ENCODE results near the gene LY6G6C. TPM values are rescaled to one million over a fixed set of nuclear protein-coding genes. Genes with fewer than 3 reads are reported as not detected.
A peak's percentile ranks its signal among the peaks of the same experiment; 100 is the strongest.

LY6G6C gene
- total and polyA plus RNA-seq, 2 of the 13 experiments (the other 11 are each of a cell fraction or from before 2014, with no cell fraction given), result 0.15 TPM; not detected in 1

- TF ChIP-seq ZNF691 (CRISPR knock-in tag; IDR thresholded peaks at IDR 0.05; ENCODE audit: borderline replicate concordance, low read depth), result peak; percentile 49; the same call in 1 of the 2 replicates
- peak; percentile 88 for TF ChIP-seq ZNF407 (CRISPR knock-in tag; IDR thresholded peaks at IDR 0.05; ENCODE audit: not compliant biosample characterization)
- TF ChIP-seq KLF11 (CRISPR knock-in tag; IDR thresholded peaks at IDR 0.05), result 0 out of 2 replicates have a peak, but pooled peaks have one; percentile 33
- no peak for TF ChIP-seq RORA (CRISPR knock-in tag; IDR thresholded peaks at IDR 0.05)
- TF ChIP-seq, protein P1, sequence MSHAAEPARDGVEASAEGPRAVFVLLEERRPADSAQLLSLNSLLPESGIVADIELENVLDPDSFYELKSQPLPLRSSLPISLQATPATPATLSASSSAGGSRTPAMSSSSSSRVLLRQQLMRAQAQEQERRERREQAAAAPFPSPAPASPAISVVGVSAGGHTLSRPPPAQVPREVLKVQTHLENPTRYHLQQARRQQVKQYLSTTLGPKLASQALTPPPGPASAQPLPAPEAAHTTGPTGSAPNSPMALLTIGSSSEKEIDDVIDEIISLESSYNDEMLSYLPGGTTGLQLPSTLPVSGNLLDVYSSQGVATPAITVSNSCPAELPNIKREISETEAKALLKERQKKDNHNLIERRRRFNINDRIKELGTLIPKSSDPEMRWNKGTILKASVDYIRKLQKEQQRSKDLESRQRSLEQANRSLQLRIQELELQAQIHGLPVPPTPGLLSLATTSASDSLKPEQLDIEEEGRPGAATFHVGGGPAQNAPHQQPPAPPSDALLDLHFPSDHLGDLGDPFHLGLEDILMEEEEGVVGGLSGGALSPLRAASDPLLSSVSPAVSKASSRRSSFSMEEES (CRISPR knock-in tag; IDR thresholded peaks at IDR 0.05), result no peak
- peak; percentile 61; the same call in 1 of the 2 replicates for TF ChIP-seq ZNF317 (CRISPR knock-in tag; IDR thresholded peaks at IDR 0.05)
- TF ChIP-seq HNRNPH1 (optimal IDR thresholded peaks at IDR 0.05; ENCODE audit: low read depth, low read length), result no peak
- no peak for TF ChIP-seq DMAP1 (CRISPR knock-in tag; IDR thresholded peaks at IDR 0.05)
- peak; percentile 79 for TF ChIP-seq SAP130 (CRISPR knock-in tag; IDR thresholded peaks at IDR 0.05; ENCODE audit: low read depth)
- no peak for TF ChIP-seq ZNF530 (CRISPR knock-in tag; IDR thresholded peaks at IDR 0.05; ENCODE audit: low read depth)
- peak; percentile 37; the same call in 1 of the 2 replicates for TF ChIP-seq ZNF451 (CRISPR knock-in tag; IDR thresholded peaks at IDR 0.05)
- TF ChIP-seq CHCHD3 (CRISPR knock-in tag; IDR thresholded peaks at IDR 0.05), result peak; percentile 55; the same call in 1 of the 2 replicates
- no peak for TF ChIP-seq XBP1 (CRISPR knock-in tag; IDR thresholded peaks at IDR 0.05)
- TF ChIP-seq, protein P2, sequence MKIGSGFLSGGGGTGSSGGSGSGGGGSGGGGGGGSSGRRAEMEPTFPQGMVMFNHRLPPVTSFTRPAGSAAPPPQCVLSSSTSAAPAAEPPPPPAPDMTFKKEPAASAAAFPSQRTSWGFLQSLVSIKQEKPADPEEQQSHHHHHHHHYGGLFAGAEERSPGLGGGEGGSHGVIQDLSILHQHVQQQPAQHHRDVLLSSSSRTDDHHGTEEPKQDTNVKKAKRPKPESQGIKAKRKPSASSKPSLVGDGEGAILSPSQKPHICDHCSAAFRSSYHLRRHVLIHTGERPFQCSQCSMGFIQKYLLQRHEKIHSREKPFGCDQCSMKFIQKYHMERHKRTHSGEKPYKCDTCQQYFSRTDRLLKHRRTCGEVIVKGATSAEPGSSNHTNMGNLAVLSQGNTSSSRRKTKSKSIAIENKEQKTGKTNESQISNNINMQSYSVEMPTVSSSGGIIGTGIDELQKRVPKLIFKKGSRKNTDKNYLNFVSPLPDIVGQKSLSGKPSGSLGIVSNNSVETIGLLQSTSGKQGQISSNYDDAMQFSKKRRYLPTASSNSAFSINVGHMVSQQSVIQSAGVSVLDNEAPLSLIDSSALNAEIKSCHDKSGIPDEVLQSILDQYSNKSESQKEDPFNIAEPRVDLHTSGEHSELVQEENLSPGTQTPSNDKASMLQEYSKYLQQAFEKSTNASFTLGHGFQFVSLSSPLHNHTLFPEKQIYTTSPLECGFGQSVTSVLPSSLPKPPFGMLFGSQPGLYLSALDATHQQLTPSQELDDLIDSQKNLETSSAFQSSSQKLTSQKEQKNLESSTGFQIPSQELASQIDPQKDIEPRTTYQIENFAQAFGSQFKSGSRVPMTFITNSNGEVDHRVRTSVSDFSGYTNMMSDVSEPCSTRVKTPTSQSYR (CRISPR knock-in tag; IDR thresholded peaks at IDR 0.05; ENCODE audit: borderline replicate concordance), result no peak
- TF ChIP-seq SATB2 (CRISPR knock-in tag; IDR thresholded peaks at IDR 0.05), result no peak
These were observed 44.6 kb upstream of the LY6G6C start (continued) for GRCh38 chr6:31765910-31766794.

All from HepG2 (cell line).